ENCODE measurements around the gene RNF151. TPM values are rescaled to one million over a fixed set of nuclear protein-coding genes. Genes with fewer than 3 reads are reported as not detected.

Gene RNF151
- total and polyA plus RNA-seq, 10 of the 15 experiments (the other 5 are each of a cell fraction or from before 2014, with no cell fraction given): 0.17 to 0.56 TPM; not detected in 8

DNA sequence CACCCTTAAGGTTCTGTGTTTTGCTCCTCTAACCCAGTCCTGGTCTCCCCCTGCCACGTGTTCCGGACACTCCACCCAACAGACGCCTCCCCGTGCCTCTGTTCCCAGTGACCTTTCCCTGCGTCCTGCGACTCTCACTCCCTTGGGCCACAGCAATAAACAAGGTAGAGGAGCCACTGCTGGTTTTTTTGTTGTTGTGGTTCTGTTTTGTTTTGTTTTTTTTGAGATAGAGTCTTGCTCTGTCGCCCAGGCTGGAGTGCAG, 49.2 kb downstream of the RNF151 start:
- no peak for FAIRE-seq
- WGBS (ENCODE audit: insufficient coverage, insufficient replicate concordance, low lambda C conversion rate, missing lambda C conversion rate): 80% methylated on average over 7 of the region's 7 CpGs
- H3K4me2 ChIP-seq (ENCODE audit: control insufficient read depth, insufficient read depth): no peak overlapping the region
- in situ Hi-C loops (cut with MboI): loop anchor here (10.0 kb wide), 1 partner anchor 479 kb away; no protein-coding TSS in a partner anchor
- no peak overlapping the region for H2AFZ ChIP-seq (ENCODE audit: control insufficient read depth, low read depth, low read length)
- ChIA-PET POLR2A (no interaction called here), SMC1A (ENCODE audit: uncharacterized antibody, unreplicated experiment) (interaction anchor here (0.5 kb wide), 1 partner anchor 125 kb away, joined by 3 read pairs; no protein-coding TSS in a partner anchor), CTCF (interaction anchor here (1.2 to 1.8 kb wide), 3 partner anchors 12 to 236 kb away, joined by 3 to 21 read pairs (median 5); partner anchors contain the start of gene ECI1), RAD21 (ENCODE audit: unreplicated experiment) (interaction anchor here (2.4 kb wide), 1 partner anchor 124 kb away, joined by 9 read pairs; no protein-coding TSS in a partner anchor)
- no peak for ATAC-seq
- DNase-seq (ENCODE audit: low read depth, low spot score): no peak
- no peaks in the 10 kb centered on the region for H4K20me1 ChIP-seq (ENCODE audit: control insufficient read depth, insufficient read depth)
- BruUV-seq (replicated peaks): no TSS peak
- intact Hi-C loops (cut with micrococcal nuclease; ENCODE audit: unreplicated experiment): no loop called here
- H3K4me3 ChIP-seq: no peak overlapping the region
- TF ChIP-seq CBX3 (IDR thresholded peaks at IDR 0.05; ENCODE audit: borderline replicate concordance, low read depth) (no peak), SUPT20H (IDR thresholded peaks at IDR 0.05; ENCODE audit: borderline replicate concordance, control insufficient read depth, low read depth, low read length) (no peak), BMI1 (IDR thresholded peaks at IDR 0.05; ENCODE audit: borderline replicate concordance) (no peak), EZH2 (IDR thresholded peaks at IDR 0.05; ENCODE audit: borderline replicate concordance, control insufficient read depth, low read depth, low read length) (no peak), ESRRA (IDR thresholded peaks at IDR 0.05; ENCODE audit: low read length) (no peak), WRNIP1 (IDR thresholded peaks at IDR 0.05; ENCODE audit: borderline replicate concordance, low read depth, low read length) (no peak), IKZF1 (conservative IDR thresholded peaks at IDR 0.05) (no peak), RB1 (IDR thresholded peaks at IDR 0.05; ENCODE audit: borderline replicate concordance) (no peak)
- TF ChIP-seq, protein P1, sequence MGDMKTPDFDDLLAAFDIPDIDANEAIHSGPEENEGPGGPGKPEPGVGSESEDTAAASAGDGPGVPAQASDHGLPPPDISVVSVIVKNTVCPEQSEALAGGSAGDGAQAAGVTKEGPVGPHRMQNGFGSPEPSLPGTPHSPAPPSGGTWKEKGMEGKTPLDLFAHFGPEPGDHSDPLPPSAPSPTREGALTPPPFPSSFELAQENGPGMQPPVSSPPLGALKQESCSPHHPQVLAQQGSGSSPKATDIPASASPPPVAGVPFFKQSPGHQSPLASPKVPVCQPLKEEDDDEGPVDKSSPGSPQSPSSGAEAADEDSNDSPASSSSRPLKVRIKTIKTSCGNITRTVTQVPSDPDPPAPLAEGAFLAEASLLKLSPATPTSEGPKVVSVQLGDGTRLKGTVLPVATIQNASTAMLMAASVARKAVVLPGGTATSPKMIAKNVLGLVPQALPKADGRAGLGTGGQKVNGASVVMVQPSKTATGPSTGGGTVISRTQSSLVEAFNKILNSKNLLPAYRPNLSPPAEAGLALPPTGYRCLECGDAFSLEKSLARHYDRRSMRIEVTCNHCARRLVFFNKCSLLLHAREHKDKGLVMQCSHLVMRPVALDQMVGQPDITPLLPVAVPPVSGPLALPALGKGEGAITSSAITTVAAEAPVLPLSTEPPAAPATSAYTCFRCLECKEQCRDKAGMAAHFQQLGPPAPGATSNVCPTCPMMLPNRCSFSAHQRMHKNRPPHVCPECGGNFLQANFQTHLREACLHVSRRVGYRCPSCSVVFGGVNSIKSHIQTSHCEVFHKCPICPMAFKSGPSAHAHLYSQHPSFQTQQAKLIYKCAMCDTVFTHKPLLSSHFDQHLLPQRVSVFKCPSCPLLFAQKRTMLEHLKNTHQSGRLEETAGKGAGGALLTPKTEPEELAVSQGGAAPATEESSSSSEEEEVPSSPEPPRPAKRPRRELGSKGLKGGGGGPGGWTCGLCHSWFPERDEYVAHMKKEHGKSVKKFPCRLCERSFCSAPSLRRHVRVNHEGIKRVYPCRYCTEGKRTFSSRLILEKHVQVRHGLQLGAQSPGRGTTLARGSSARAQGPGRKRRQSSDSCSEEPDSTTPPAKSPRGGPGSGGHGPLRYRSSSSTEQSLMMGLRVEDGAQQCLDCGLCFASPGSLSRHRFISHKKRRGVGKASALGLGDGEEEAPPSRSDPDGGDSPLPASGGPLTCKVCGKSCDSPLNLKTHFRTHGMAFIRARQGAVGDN (IDR thresholded peaks at IDR 0.05): no peak
- H3K4me1 ChIP-seq (ENCODE audit: control insufficient read depth, insufficient read depth, low read length): no peaks in the 10 kb centered on the region
- H3K27ac ChIP-seq (ENCODE audit: control insufficient read depth, insufficient read depth): no peak overlapping the region
- no peaks in the 10 kb centered on the region for H3K79me2 ChIP-seq (ENCODE audit: control insufficient read depth, insufficient read depth, low read length)
- H3K9ac ChIP-seq (ENCODE audit: control insufficient read depth, insufficient read depth, low read length): no peak overlapping the region
- peaks cover 3 to 8% of the 10 kb centered on the region in 2 experiments; a peak in 3 of 4 replicates for H3K27me3 ChIP-seq (replicated peaks in 1 of 2; ENCODE audit: control insufficient read depth in 2 of 2, insufficient read depth in 2 of 2, low read length in 1 of 2)
- no peaks in the 10 kb centered on the region for H3K9me3 ChIP-seq (replicated peaks; ENCODE audit: control insufficient read depth, insufficient read depth, low read length)
- no peaks in the 10 kb centered on the region for H3K36me3 ChIP-seq (ENCODE audit: control insufficient read depth in 2 of 2, insufficient read depth in 2 of 2, low read length in 1 of 2)

Data from GM12878 (cell line).